WI38 (cell line): ENCODE results near the gene VRK1.

Source experiments
- H3K4me3 ChIP-seq: 2 replicates; pipeline ENCODE4 v1.5.1; 2011; ENCODE audit warnings: low read depth, mild to moderate bottlenecking, control low read depth, low read length
- CTCF ChIP-seq: IDR thresholded peaks from 2 replicates; pipeline ENCODE4 v1.5.1; 2012; ENCODE audit warnings: low read depth, mild to moderate bottlenecking, control low read depth, low read length

VRK1 gene

GRCh38 chr14:96893966-96894622 is 96.9 kb downstream of the VRK1 start:
- H3K4me3 ChIP-seq: no peak overlapping the region
- TF ChIP-seq CTCF: no peak

- no peak for TF ChIP-seq CTCF
- no peak overlapping the region for H3K4me3 ChIP-seq
Measured at GRCh38 chr14:96894966-96895365, 97.8 kb downstream of the VRK1 start.

DNA sequence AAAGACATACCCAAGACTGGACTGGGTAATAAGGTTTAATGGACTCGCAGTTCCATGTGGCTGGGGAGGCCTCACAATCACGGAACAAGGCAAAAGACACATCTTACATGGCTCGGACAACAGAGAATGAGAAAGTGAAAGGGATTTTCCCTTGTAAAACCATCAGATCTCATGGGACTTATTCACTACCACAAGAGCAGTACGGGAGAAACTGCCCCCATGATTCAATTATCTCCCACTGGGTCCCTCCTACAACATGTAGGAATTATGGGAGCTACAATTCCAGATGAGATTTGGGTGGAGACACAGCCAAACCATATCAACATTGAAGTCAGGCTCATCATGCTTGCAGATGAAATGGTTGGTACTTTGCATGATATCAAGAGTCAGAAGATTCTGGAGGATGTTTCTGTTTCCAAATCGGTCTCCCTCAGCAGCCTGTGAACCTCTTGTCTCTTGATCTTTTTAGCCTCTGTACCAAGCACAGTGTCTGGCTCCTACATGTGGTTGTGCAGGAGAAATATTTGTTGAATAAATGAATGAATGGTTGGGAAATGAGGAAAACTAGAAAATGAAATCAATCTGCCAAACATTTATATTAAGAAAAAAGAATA is 98.6 kb downstream of the VRK1 start:
- no peak overlapping the region for H3K4me3 ChIP-seq

GRCh38 chr14:96897184-96897583 is 100.0 kb downstream of the VRK1 start:
- no peak overlapping the region for H3K4me3 ChIP-seq
- TF ChIP-seq CTCF: no peak

More for the DNA sequence above, 98.6 kb downstream of the VRK1 start:
- no peak for TF ChIP-seq CTCF

DNA sequence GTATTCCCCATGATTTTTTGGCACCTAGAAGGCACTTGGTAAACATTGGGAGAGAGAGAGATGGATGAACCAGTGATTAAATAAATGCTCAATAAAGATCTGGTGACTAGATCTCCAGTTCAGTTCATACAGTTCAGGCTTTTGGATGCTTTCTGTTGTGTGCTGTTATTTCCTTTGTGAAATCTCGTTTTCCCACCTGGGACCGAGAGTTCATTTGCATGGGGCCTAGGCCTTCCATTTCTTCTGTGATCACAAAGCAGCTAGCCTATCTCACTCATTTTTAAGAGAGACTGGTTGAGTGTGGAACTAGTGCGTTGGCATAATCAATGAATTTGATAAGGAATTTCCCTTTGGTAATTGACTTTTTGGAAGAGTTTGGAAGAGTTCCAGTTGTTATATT is 104.0 kb downstream of the VRK1 start:
- TF ChIP-seq CTCF: no peak
- no peak overlapping the region for H3K4me3 ChIP-seq

- no peak for TF ChIP-seq CTCF
- no peak overlapping the region for H3K4me3 ChIP-seq
Measured at GRCh38 chr14:96902004-96902403, 104.8 kb downstream of the VRK1 start.

DNA sequence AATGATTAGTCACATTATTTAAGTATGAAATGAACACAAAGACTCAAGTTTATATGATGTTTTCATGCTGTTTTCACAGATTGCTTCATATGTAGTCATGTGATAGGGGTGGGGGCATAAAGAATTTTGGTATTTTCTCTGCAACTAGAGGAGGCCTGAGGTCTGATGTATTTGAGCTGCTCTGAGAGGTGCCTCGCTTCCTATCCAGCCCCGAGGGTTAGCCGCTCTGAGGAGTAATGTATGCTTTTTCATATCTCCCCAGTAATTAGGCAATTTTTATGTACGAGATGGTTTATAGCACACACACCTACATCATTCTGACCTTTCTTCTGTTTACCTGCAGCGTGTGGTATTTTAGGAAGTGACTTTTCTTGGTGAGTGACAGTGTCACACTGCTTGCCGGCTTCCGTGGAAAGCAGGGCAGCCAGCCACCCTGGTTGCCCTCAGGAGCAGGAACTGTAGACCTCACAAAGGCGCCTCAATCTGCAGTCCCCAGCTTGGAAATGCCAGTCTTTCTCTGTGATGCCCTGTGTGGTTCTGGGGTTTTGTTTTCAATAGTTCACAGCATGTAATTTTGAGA is 106.4 kb downstream of the VRK1 start:
- TF ChIP-seq CTCF: no peak
- H3K4me3 ChIP-seq: no peak overlapping the region
